Measurements from ENCODE around the gene GAK.

GAK gene

GRCh38 chr4:964346-965025, 32.4 kb upstream of the GAK start:
- DNase-seq: no peak

GRCh38 chr4:963276-964225, 31.4 kb upstream of the GAK start:
- no peak for DNase-seq

GRCh38 chr4:962231-963208, 30.4 kb upstream of the GAK start:
- DNase-seq: no peak

DNA sequence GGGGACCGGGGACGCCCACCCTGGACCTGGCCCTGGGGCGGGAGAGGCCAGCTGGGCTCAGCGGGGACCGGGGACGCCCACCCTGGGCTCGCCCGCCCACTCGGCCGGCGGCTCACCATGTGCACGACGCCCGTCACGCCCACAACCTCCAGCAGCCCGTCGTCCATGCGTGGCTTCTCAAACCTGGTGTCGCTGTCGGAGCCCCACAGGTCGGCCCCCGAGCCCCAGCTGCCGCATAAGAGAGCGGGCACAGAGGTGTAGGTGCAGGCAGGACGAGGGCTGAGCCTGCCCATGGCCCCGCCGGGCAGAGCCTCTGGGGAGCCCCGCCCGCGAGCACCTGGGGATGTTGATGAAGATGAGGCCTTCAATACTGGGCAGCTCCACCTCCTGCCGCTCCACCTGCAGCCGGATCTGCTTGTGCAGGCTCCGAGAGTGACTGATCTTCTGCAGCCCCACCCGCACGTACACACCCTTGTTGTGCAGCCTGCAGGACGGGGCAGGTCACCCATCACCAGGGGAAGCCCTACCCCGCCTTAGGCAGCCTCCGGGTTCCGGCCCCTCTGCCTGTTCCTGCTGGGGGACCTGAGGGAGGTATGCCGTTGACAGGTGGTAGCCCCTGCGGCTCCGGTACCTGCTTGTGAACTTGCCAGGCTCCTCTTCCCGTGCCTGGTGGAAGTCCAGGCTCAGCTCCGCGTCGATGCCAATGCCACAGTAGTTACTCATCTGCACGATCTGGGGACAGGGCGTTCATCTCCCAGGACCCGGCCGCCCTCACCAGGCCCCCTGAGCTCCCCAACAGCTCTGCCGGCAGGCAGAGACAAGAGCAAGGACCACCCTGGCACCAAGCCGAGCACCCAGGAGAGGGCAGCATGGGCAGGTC, 29.5 kb upstream of the GAK start:
- no peak for DNase-seq

DNA sequence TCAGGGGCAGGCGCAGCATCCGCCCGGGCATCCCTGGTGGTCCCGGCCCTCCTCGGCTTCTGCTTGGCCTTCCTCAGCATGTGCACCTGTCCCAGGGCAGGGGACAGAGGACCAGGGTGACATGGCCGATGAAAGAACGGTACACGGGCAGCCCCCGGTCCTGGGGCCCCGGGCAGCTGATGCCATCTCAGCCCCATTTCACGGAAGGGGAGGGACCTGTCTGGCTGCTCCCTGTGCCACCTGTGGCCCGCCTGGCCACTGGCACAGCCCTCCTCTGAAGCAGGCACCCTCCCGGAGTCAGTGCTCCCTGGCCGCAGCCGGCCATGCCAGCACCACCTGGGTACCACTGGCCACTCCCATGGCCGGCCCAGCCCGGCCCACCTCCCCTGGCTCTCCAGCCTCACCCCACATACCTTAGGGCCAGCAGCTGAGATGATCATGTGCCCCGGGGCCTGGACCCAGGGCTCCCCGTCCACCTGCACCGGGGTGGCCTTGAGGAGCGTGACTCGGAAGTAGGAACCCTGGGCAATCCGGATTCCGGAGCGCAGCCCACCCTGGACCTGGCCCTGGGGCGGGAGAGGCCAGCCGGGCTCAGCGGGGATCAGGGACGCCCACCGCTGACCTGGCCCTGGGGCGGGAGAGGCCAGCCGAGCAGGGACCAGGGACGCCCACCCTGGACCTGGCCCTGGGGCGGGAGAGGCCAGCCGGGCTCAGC, 28.7 kb upstream of the GAK start:
- no peak for DNase-seq

DNA sequence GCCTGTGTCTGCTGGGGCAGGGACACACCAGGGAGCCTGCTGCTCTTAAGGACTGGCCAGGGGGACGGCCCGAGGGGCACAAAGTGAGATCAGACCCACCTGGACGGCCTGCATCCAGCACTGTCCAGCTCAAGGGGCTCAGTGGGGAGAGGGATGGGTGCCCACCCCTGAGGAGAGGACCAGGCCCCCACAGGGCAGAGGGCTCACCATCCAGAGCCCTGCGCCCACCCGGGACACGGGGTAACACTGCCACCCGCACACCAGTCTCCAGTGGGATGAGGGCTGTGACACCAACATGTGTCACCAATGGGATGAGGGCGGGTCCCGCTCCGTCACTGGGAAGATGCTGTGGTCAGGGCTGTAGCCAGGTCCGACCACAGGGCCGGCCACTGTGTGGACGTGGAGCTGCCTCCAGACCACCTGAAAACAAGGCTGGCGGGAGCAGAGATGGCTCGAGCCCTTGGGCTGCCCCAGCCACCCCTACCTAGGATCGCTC, 28.1 kb upstream of the GAK start:
- no peak for DNase-seq

DNA sequence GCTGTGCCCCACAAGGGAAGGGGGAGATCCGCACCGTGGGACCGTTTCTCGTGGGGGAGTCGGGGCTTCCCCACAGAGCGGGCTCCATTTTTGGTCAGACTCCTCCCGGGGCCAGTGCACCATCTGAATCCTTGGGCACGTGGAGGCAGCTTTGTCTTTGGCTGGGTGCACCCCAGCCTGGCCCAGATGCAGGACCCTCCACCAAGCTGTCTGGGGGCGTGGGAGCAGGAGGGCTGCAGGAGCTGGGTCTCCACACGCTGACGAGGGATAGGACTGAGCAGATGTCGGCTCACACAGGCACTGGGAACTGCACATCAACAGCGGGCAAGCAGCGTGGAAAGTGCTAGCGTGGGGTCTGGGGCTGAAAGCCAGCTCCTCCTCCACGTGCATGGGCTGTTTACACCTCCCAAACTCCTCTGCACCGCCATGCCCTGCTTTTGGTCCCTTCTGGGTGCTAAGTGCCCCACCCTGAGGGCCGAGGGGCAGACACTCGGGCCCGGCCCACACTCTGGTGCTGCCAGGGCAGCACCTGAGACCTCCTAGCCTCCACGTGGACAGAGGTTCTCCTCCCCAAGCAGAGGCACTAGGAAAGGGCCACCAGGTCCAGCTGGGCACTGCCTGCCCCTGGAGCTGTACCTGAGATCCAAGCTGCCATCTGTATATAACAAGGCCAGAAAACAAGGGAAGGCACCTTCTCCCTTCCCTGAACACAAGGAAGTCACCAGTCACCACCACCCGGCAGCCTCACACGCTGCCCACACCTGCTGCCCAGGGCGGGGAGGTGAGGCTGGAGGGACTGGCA, 27.4 kb upstream of the GAK start:
- DNase-seq: no peak

GRCh38 chr4:958696-959337, 26.7 kb upstream of the GAK start:
- no peak for DNase-seq

DNA sequence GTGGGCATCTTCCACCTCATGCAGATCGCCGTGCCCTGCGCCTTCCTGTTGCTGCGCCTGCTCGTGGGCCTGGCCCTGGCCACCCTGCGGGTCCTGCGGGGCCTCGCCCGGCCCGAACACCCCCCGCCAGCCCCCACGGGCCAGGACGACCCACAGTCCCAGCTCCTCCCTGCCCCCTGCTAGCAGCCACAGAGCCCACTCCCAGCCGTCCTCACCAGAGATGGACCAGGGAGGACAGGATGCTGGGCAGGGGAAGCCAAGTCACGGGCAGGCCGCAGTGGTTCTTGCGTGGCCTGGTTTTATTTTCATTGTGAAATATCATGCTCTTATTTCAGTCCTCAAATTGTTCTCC, 26.2 kb upstream of the GAK start:
- no peak for DNase-seq

GRCh38 chr4:957581-958313, 25.6 kb upstream of the GAK start:
- no peak for DNase-seq

GRCh38 chr4:957231-957580, 25.1 kb upstream of the GAK start:
- no peak for DNase-seq

DNA sequence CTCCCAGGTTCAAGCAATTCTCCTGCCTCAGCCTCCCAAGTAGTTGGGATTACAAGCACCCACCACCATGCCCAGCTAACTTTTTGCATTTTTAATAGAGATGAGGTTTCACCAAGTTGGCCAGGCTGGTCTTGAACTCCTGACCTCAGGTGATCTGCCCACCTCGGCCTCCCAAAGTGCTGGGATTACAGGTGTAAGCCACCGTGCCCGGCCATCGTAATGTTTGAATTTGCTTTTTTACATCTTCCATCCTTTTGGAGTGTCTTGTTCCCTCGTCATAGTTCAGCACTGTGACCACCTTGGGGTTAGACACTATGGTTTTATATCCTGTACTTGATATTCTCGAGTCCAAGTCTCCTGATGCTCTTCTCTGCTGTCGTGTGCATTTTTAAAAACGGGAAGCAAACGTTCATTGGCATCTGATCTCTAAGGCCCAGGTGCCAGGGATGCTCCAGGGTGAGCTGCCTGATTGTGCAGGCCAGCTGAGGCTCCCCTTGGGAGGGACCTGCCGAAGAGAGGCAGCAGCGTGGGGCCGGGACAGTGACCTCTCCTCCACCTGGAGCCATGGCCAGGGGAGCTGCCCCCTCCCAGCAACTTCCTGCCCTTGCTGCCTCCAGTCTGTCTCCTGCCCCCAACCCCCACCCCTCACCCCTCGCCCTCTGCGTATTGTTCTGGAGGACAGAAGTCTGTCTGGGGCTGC, 24.6 kb upstream of the GAK start:
- DNase-seq: no peak

- no peak for DNase-seq
Observed at GRCh38 chr4:955931-956381, 23.8 kb upstream of the GAK start.

GRCh38 chr4:955161-955921, 23.2 kb upstream of the GAK start:
- no peak for DNase-seq

DNA sequence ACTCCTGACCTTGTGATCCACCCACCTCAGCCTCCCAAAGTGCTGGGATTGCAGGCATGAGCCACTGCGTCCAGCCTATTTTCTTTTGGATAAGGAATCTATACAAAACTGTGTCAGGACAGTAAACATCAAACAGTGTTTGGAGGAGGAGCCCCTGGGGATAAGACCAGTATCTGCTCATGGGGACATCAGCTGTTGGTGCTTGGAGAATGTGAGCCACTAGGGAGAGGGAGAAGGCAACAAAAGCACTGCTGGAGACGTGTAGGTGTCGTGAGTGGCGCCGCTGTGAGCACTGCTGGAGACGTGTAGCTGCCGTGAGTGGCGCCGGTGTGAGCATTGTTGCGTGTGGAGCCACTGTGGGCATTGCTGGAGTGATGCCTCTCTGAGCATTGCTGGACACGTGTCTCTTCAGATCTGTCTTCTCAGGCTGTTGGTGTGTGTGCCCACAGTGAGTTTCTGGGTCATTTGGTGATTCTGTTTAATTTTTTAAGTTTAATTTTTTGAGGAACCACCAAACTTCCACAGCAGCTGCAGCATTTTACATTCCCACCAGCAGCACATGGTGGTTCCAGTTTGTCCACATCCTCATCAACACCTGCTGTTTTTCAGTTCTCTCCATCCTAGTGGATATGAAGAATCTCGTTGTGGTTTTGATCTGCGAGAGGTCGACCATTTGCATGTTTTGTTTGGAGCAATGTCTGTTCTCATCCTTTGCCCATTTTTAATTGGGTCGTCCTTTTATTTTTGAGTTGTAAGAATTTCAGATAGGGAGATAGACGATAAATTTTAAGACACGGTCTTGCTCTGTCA, 22.3 kb upstream of the GAK start:
- DNase-seq: no peak

- no peak for DNase-seq
Observed at GRCh38 chr4:953574-953915, 21.4 kb upstream of the GAK start.
